Left ventricle myocardium inferior (tissue), 1 donor: ENCODE data around the gene GNPAT. TPM values are rescaled to one million over a fixed set of nuclear protein-coding genes. Genes with fewer than 3 reads are reported as not detected.

ENCODE experiments used
- DNase-seq: peaks from one replicate; pipeline ENCODE4 v3.0.0-alpha.2; 2020
- H3K27ac ChIP-seq: fragments of 200-600 bp; replicated peaks from 2 replicates; pipeline ENCODE4 v1.8.0; 2021
- H3K27me3 ChIP-seq: fragments of 200-600 bp; 2 replicates; pipeline ENCODE4 v1.8.0; 2021; ENCODE audit warnings: low read depth
- H3K36me3 ChIP-seq: fragments of 200-600 bp; 2 replicates; pipeline ENCODE4 v1.8.0; 2021
- H3K4me1 ChIP-seq: fragments of 200-600 bp; 2 replicates; pipeline ENCODE4 v1.8.0; 2021
- H3K4me3 ChIP-seq: fragments of 200-600 bp; 2 replicates; pipeline ENCODE4 v1.8.0; 2021; ENCODE audit warnings: mild to moderate bottlenecking, moderate library complexity
- H3K9me3 ChIP-seq: fragments of 200-600 bp; replicated peaks from 2 replicates; pipeline ENCODE4 v1.8.0; 2021
- CTCF ChIP-seq: fragments of 200-600 bp; IDR thresholded peaks from 2 replicates; pipeline ENCODE4 v1.8.0; 2021; ENCODE audit warnings: antibody characterized with exemption, mild to moderate bottlenecking, borderline replicate concordance
- intact Hi-C: fragments of 100-400 bp; cut with micrococcal nuclease; formaldehyde crosslinking; loops from one replicate; pipeline ENCODE4 v1.11.0; 2022
- total RNA-seq: library from RNA; stranded (reverse); fragmentation: NEBNext Ultra II Directional; extraction: Animal tissue kit (Norgen Biotek cat#: 25700); gene quantifications from one replicate; pipeline ENCODE4 v1.2.1, GENCODE V29; 2021
- donor health status: DM: no; HTN: yes; CAD: no; lungs with severe emphysema.

GNPAT gene
- total RNA-seq, 1 donor from 2014 or later: 56.7 TPM

DNA sequence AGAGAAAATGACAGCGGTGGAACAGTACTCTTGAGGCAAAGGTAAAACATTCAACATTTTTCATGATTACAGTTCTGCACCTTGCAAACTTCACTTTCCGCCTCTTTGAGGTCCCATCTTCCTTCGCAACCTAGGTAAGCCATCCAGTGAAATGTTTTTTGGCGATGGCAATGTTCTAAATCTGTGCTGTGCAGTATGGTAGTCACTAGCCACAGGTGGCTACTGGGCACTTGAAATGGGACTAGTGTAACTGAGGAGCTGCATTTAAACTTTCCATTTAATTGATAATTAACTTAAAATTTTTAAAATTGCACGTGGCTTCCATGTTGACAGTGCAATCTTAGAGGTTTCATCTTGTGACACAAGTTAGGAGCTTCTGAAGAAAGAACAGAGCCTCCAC lies 83.6 kb downstream of the GNPAT start:
- H3K4me3 ChIP-seq: no peak overlapping the region
- intact Hi-C loops: no loop called here
- no peaks in the 10 kb centered on the region for H3K9me3 ChIP-seq
- H3K4me1 ChIP-seq: no peaks in the 10 kb centered on the region
- no peaks in the 10 kb centered on the region for H3K36me3 ChIP-seq
- H3K27ac ChIP-seq: no peak overlapping the region
- no peaks in the 10 kb centered on the region for H3K27me3 ChIP-seq
- TF ChIP-seq CTCF: no peak
- no peak for DNase-seq

DNA sequence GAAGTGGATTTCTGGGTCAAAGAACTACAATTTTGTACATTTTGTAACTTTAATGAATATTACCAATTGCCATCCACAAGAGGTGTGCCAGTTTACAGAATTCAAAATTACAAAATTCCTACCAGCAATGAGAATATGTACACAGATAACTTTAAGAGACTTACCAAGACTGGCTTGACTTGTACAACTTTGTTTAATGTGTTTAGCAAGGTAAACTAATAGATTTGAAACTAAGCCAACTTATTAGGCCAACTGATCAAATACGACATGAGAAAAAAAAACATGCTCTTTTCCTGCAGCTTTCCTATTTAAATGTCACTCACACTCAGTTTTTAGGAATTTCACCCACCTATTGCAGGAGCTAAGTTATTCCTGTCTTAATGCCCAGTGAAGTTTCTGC lies 85.2 kb downstream of the GNPAT start:
- intact Hi-C loops: no loop called here
- TF ChIP-seq CTCF: no peak
- Histone ChIP-seq H3K4me3 (no peak overlapping the region), H3K27ac (no peak overlapping the region), H3K27me3 (no peaks in the 10 kb centered on the region), H3K4me1 (no peaks in the 10 kb centered on the region), H3K9me3 (no peaks in the 10 kb centered on the region), H3K36me3 (peaks cover under 1% of the 10 kb centered on the region)
- DNase-seq: no peak

Other genes starting within 250 kb of the GNPAT start
- 6.5 TPM for gene FAM89A, start 201.0 kb upstream of the GNPAT start, total RNA-seq
- gene TRIM67, start 79.2 kb upstream of the GNPAT start, total RNA-seq: 0.08 TPM
- gene EXOC8, start 96.6 kb downstream of the GNPAT start, total RNA-seq: 12.2 TPM
- gene SPRTN, start 97.1 kb downstream of the GNPAT start, total RNA-seq: 7.4 TPM
- 83.2 TPM for gene EGLN1, start 181.1 kb downstream of the GNPAT start, total RNA-seq